Stimulated activated naive CD8-positive, alpha-beta T cell treated with anti-CD3 and anti-CD28 coated beads, Interleukin-15, amount 100 ng/mL, for 72 hours (primary cell): ENCODE measurements around the gene THAP4.
A peak's percentile ranks its signal among the peaks of the same experiment; 100 is the strongest.
"Not testable (repeated sequence)": the region's sequence is repeated elsewhere in the genome, so short reads cannot be mapped to it uniquely, and the experiment has no call there.

ENCODE experiments used
- ATAC-seq: fragments of 150-1000 bp; cut with Tn5 transposase; 2 replicates; pipeline ENCODE4 v1.10.0; 2021; ENCODE audit warnings: mild to moderate bottlenecking, moderate library complexity
- DNase-seq, 2 donors: peaks; one replicate each; pipeline ENCODE4 v3.0.0; 2021 to 2022
- H3K27ac Mint-ChIP-seq, 2 donors: one replicate each; pipeline ENCODE4 v1.8.0; 2022; ENCODE audit warnings: mild to moderate bottlenecking in 2 of 2, mixed read lengths in 2 of 2, moderate library complexity in 2 of 2
- H3K27me3 Mint-ChIP-seq: one replicate; pipeline ENCODE4 v1.8.0; 2022; ENCODE audit warnings: mixed read lengths
- H3K4me1 Mint-ChIP-seq: one replicate; pipeline ENCODE4 v1.8.0; 2022; ENCODE audit warnings: mild to moderate bottlenecking, mixed read lengths
- H3K4me3 Mint-ChIP-seq, 2 donors: one replicate each; pipeline ENCODE4 v1.8.0; 2022; ENCODE audit warnings: mild to moderate bottlenecking in 2 of 2, mixed read lengths in 2 of 2, moderate library complexity in 1 of 2
- H3K9me3 Mint-ChIP-seq, 2 donors: one replicate each; pipeline ENCODE4 v1.8.0; 2022; ENCODE audit warnings: mixed read lengths in 2 of 2

The THAP4 gene

GRCh38 chr2:241572915-241573651 is 63.9 kb downstream of the THAP4 start:
- H3K4me3 Mint-ChIP-seq, H3K27me3 Mint-ChIP-seq, ATAC-seq, H3K4me1 Mint-ChIP-seq, DNase-seq, H3K9me3 Mint-ChIP-seq: not testable (repeated sequence)
- peak overlapping the region in 1 of 2 donors; percentile 67 for H3K27ac Mint-ChIP-seq

DNA sequence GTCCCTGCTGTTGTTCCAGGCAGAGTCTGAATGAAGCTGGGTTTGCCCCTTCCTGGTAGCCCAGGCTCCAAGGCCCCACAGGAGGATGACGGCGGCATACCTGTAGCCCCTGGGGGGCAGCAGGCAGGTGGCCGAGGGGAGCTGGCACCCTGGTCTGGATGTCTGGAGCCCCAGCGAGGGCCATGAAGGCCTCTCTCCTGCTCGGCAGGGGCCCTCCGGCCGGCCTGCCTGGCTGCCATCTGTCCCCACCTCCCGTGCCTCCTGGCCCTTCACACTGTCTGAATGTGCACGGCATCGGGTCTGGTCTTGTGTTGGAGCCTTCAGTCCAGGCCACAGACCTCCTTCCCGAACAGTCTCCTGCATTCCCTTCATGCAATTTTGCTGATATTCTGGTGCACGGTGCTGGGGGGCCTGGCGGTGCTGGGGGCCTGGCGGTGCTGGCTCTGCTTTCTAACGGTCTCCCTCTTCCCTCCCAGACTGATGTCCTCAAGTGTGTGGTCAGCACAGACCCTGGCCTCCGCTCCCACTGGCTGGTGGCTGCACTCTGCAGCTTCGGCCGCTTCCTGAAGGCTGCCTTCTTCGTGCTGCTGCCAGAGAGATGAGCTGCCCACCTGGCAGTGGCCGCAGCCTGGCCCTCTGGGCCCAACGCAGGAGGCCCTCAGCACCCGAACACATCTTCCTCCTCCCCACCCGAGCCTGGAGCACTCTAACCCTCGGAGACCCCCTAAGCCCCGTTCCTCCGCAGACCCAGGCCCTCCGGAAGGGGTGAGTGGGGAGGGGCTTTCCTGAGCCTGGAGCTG is 64.9 kb downstream of the THAP4 start:
- DNase-seq = no peak
- peak overlapping the region in 1 of 2 donors; percentile 24 for H3K4me3 Mint-ChIP-seq
- no peak overlapping the region for H3K27ac Mint-ChIP-seq
- peaks cover 6% of the 10 kb centered on the region for H3K27me3 Mint-ChIP-seq
- H3K4me1 Mint-ChIP-seq = peaks cover 4% of the 10 kb centered on the region
- no peaks in the 10 kb centered on the region for H3K9me3 Mint-ChIP-seq
- no peak for ATAC-seq

GRCh38 chr2:241570961-241571581 is 65.9 kb downstream of the THAP4 start:
- peak overlapping the region in 1 of 2 donors; percentile 18 for H3K4me3 Mint-ChIP-seq
- H3K27me3 Mint-ChIP-seq = peaks cover 6% of the 10 kb centered on the region

DNA sequence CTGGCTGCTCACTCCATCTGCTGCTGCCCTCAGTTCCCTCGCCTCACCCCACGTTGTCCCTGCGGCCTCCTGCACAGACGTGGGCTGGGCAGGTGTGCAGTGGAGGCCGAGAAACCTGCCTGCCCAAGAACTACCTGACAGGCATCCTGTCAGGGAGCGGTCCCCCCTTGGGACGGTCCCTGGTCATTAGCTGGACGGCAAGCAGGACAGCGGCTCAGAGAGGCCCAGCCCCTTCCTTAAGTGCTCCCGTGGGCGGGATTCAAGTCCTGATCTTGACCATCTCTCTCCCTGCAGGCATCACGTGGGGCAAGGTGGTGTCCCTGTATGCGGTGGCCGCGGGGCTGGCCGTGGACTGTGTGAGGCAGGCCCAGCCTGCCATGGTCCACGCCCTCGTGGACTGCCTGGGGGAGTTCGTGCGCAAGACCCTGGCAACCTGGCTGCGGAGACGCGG is 67.1 kb downstream of the THAP4 start:
- peaks cover 6% of the 10 kb centered on the region for H3K27me3 Mint-ChIP-seq
- no peaks in the 10 kb centered on the region for H3K9me3 Mint-ChIP-seq
- H3K4me1 Mint-ChIP-seq = peaks cover 4% of the 10 kb centered on the region
- peak overlapping the region in 1 of 2 donors; percentile 21 for H3K27ac Mint-ChIP-seq
- peak overlapping the region in 1 of 2 donors; percentile 41 for H3K4me3 Mint-ChIP-seq
- no peak for ATAC-seq
- DNase-seq = no peak

More at GRCh38 chr2:241570961-241571581, 65.9 kb downstream of the THAP4 start:
- no peak overlapping the region for H3K27ac Mint-ChIP-seq
- no peaks in the 10 kb centered on the region for H3K9me3 Mint-ChIP-seq
- DNase-seq (no peak), ATAC-seq (peak; percentile 61)
- peaks cover 4% of the 10 kb centered on the region for H3K4me1 Mint-ChIP-seq

GRCh38 chr2:241568726-241569125 is 68.2 kb downstream of the THAP4 start:
- DNase-seq (no peak), ATAC-seq (no peak)
- Mint-ChIP-seq H3K27ac (no peak overlapping the region), H3K9me3 (no peaks in the 10 kb centered on the region), H3K4me3 (no peak overlapping the region), H3K4me1 (peaks cover 4% of the 10 kb centered on the region), H3K27me3 (peaks cover 6% of the 10 kb centered on the region)

GRCh38 chr2:241567776-241568175 is 69.2 kb downstream of the THAP4 start:
- H3K27ac Mint-ChIP-seq = no peak overlapping the region
- no peaks in the 10 kb centered on the region for H3K9me3 Mint-ChIP-seq
- H3K27me3 Mint-ChIP-seq = peaks cover 12% of the 10 kb centered on the region
- peaks cover 4% of the 10 kb centered on the region for H3K4me1 Mint-ChIP-seq
- H3K4me3 Mint-ChIP-seq = no peak overlapping the region
- no peak for DNase-seq
- no peak for ATAC-seq

DNA sequence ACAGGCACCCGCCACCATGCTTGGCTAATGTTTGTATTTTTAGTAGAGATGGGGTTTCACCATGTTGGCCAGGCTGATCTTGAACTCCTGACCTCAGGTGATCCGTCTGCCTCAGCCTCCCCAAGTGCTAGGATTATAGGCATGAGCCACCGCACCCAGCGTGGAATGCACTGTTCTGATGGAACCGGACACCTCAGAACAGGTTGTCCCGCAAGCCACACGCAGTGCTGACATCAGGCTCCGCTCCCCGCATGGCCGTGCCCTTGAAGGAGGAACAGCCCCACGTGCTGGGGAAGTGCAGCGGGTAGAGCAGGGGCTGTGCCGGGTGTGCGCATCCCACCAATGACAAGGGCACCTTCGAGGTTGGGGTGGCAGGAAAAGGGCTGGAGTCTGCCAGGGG is 69.7 kb downstream of the THAP4 start:
- H3K27me3 Mint-ChIP-seq = peaks cover 17% of the 10 kb centered on the region
- H3K4me3 Mint-ChIP-seq, H3K27ac Mint-ChIP-seq, H3K9me3 Mint-ChIP-seq, H3K4me1 Mint-ChIP-seq, ATAC-seq, DNase-seq: not testable (repeated sequence)

GRCh38 chr2:241566468-241566867 is 70.5 kb downstream of the THAP4 start:
- Mint-ChIP-seq H3K4me1 (peaks cover 4% of the 10 kb centered on the region), H3K9me3 (no peaks in the 10 kb centered on the region), H3K4me3 (no peak overlapping the region), H3K27ac (no peak overlapping the region), H3K27me3 (peaks cover 21% of the 10 kb centered on the region)
- ATAC-seq = no peak
- no peak for DNase-seq

GRCh38 chr2:241566021-241566420 is 70.9 kb downstream of the THAP4 start:
- not testable (repeated sequence) for H3K4me1 Mint-ChIP-seq, H3K9me3 Mint-ChIP-seq, H3K27ac Mint-ChIP-seq

GRCh38 chr2:241565411-241565810 is 71.5 kb downstream of the THAP4 start:
- Mint-ChIP-seq H3K4me1 (peaks cover 4% of the 10 kb centered on the region), H3K9me3 (no peaks in the 10 kb centered on the region), H3K4me3 (no peak overlapping the region), H3K27ac (peak overlapping the region; percentile 61 to 93), H3K27me3 (peaks cover 31% of the 10 kb centered on the region)
- peak; percentile 21 for ATAC-seq
- DNase-seq = no peak

More at GRCh38 chr2:241566021-241566420, 70.9 kb downstream of the THAP4 start:
- not testable (repeated sequence) for DNase-seq, ATAC-seq, H3K4me3 Mint-ChIP-seq
- peaks cover 25% of the 10 kb centered on the region for H3K27me3 Mint-ChIP-seq

DNA sequence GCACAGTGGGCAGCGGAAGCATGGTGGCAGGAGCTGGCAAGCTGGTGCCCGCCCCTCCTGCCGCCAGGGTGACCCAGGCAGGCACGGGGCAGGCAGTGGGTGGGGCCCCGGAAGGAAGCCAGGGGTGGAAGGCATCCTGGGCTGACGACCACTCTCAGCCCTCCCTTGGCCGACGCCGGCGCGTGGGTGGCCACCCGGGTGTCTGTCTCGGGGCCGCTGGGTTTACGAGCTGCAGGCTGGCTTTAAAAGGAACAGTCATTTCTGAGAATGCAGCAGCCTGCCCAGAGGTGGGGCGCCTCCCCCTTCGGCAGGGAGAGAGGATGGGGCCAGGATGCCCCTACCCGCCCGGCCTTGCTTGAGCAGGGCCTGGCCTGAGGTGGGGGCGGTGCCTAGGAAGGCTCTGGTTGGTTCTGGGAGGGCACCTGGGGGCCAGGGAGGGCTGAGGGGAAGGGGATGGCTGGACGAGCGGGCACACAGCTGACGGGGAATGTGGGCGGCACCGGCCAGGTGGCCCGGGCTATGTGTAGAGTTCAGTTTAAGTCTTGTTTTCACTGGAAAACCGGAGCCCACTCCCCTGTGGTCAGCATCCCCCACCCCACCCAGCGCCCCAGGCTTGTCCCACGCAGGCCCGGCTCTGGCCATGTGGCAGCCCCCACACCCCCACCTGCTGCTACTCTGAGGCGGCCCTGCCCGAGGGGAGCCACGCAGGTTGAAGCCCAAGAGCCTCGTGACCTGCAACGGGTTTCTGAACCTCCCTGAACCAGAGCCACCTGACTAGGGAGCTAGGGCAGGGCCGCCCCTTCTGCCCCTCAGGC is 72.2 kb downstream of the THAP4 start:
- peak overlapping the region in 1 of 2 donors; percentile 93 for H3K27ac Mint-ChIP-seq
- DNase-seq (no peak), ATAC-seq (peak; percentile 13)
- H3K9me3 Mint-ChIP-seq = no peaks in the 10 kb centered on the region
- H3K27me3 Mint-ChIP-seq = peaks cover 33% of the 10 kb centered on the region
- no peak overlapping the region for H3K4me3 Mint-ChIP-seq
- peaks cover 4% of the 10 kb centered on the region for H3K4me1 Mint-ChIP-seq

DNA sequence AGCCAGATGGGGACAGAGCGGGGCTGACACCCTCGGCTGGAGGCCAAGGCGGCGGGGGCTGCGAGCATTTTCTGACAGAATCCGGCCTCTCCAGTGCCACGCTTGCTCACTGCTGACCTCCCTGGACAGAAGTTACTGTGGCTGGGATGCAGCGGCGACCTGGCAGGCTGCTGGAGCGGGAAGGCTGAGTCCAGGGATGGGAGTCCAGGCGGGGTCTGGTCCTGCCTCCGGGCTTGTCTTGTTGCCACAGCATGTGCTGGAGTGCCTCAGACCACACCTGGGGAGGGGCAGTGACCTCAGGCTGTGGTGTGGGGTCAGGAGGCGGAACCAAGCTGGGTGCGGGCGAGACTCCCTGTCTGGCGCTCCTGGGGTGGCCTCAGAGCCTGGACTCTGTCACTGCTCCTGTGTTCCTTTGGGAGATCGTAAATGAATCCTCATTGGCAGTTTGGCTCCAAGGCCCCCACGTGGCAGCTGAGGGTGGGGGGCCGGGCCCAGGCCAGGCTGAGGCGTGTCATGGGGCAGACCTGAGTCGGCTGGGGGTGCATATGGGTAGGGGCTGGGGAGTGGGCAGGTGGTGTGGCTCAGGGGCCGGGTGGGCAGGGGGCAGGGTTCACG is 72.9 kb downstream of the THAP4 start:
- ATAC-seq = no peak
- Mint-ChIP-seq H3K27ac (no peak overlapping the region), H3K27me3 (peaks cover 34% of the 10 kb centered on the region), H3K4me1 (peaks cover 6% of the 10 kb centered on the region), H3K9me3 (no peaks in the 10 kb centered on the region), H3K4me3 (no peak overlapping the region)
- DNase-seq = no peak

GRCh38 chr2:241563571-241563980 is 73.4 kb downstream of the THAP4 start:
- peaks cover 6% of the 10 kb centered on the region for H3K4me1 Mint-ChIP-seq
- ATAC-seq = no peak
- no peaks in the 10 kb centered on the region for H3K9me3 Mint-ChIP-seq
- H3K27me3 Mint-ChIP-seq = peaks cover 36% of the 10 kb centered on the region
- no peak overlapping the region for H3K4me3 Mint-ChIP-seq
- no peak overlapping the region for H3K27ac Mint-ChIP-seq
- DNase-seq = no peak

GRCh38 chr2:241563031-241563507 is 73.9 kb downstream of the THAP4 start:
- no peak overlapping the region for H3K4me3 Mint-ChIP-seq
- DNase-seq (no peak), ATAC-seq (no peak)
- peaks cover 0 to 3% of the 10 kb centered on the region in 2 donors for H3K9me3 Mint-ChIP-seq
- peak overlapping the region in 1 of 2 donors; percentile 61 for H3K27ac Mint-ChIP-seq
- H3K27me3 Mint-ChIP-seq = peaks cover 42% of the 10 kb centered on the region
- peaks cover 11% of the 10 kb centered on the region for H3K4me1 Mint-ChIP-seq
